Body of pancreas (tissue), 4 donors: Measurements from ENCODE around the gene SH2D4B.

Experiments used
- POLR2A ChIP-seq, 3 donors: fragments of 450-650 bp; IDR thresholded peaks; one replicate each; pipeline ENCODE4 v1.6.1; 2016; ENCODE audit warnings: antibody characterized with exemption in 3 of 3, mild to moderate bottlenecking in 2 of 3
- TF ChIP-seq, protein P1 (sequence below), 7 experiments: fragments of 450-650 bp in 4 of 7; fragments of 200-600 bp in 3 of 7; sonication (generic) in 3 of 7; IDR thresholded peaks; one replicate each; pipeline ENCODE4 v1.5.1; 2016 to 2019; ENCODE audit warnings: antibody characterized with exemption in 7 of 7

DNA sequence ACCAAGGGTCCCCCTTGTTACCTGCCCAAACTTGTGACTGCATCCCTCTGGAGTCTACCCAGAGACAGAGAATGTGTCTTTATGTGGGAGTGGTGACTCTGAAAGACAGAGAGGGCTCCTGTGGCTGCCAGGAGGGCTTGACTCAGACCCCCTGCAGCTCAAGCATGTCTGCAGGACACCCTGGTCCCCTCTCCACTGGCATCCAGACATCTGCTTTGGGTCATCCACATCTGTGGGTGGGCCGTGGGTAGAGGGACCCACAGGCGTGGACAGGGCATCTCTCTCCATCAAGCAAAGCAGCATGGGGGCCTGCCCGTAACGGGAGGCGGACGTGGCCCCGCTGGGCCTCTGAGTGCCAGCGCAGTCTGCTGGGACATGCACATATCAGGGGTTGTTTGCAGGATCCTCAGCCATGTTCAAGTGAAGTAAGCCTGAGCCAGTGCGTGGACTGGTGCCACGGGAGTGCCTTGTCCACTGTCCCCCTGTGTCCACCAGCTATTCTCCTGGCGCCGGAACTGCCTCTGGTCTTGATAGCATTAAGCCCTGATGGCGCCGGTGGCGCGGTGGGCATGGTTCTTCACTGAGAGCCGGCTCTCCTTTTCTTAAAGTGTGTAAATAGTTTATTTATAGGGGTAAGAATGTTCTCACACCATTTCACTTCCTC is 19.4 kb upstream of the SH2D4B start:
- no peak for TF ChIP-seq POLR2A (IDR thresholded peaks at IDR 0.05)
- TF ChIP-seq, protein P1, sequence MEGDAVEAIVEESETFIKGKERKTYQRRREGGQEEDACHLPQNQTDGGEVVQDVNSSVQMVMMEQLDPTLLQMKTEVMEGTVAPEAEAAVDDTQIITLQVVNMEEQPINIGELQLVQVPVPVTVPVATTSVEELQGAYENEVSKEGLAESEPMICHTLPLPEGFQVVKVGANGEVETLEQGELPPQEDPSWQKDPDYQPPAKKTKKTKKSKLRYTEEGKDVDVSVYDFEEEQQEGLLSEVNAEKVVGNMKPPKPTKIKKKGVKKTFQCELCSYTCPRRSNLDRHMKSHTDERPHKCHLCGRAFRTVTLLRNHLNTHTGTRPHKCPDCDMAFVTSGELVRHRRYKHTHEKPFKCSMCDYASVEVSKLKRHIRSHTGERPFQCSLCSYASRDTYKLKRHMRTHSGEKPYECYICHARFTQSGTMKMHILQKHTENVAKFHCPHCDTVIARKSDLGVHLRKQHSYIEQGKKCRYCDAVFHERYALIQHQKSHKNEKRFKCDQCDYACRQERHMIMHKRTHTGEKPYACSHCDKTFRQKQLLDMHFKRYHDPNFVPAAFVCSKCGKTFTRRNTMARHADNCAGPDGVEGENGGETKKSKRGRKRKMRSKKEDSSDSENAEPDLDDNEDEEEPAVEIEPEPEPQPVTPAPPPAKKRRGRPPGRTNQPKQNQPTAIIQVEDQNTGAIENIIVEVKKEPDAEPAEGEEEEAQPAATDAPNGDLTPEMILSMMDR (IDR thresholded peaks at IDR 0.05) = no peak
